ENCODE results near the gene PCSK7. TPM values are rescaled to one million over a fixed set of nuclear protein-coding genes. Genes with fewer than 3 reads are reported as not detected.
A peak's percentile ranks its signal among the peaks of the same experiment; 100 is the strongest.

PCSK7 gene
- total RNA-seq, 1 experiment from 2014 or later, result 34.3 TPM

DNA sequence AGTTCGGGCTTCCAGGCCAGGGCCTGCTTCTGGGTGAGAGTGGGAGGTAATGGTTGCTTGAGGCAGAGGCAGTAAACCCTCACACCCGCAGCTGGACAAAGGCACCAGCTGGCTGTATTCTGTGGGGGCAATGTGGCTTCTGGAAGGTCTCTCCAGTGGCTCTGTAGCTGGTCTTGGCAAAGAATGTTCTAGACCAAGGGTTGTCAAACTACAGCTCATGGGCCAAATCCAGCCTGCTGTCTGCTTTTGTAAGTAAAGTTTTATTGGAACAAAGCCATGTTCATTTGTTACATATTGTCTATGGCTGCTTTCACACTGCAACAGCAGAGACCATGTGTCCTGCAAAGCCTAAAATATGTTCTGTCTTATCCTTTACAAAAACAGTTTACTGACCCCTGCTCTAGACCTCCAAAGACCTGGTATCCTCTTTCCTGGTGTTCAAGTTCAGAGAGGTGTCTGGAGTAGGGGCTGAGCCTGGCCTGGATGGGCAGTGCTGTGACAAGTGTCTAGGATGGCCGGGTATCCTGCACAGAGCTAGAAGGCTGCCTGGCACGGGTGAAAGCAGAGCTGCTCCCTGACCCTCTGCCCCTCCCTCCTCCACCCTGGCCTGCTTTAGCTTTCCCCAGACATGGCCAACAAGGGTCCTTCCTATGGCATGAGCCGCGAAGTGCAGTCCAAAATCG lies 29.3 kb downstream of the PCSK7 start:
- no peaks in the 10 kb centered on the region for H3K9me3 ChIP-seq (replicated peaks)
- no peak overlapping the region for H3K4me3 ChIP-seq
- H3K4me1 ChIP-seq (replicated peaks), result peaks cover 32% of the 10 kb centered on the region
- no peaks in the 10 kb centered on the region for H3K27me3 ChIP-seq (replicated peaks)
- no peak overlapping the region for H3K27ac ChIP-seq
- peaks cover 23% of the 10 kb centered on the region for H3K36me3 ChIP-seq
- DNase-seq (ENCODE audit: low read depth in 1 of 2, low spot score in 2 of 2), result no peak

DNA sequence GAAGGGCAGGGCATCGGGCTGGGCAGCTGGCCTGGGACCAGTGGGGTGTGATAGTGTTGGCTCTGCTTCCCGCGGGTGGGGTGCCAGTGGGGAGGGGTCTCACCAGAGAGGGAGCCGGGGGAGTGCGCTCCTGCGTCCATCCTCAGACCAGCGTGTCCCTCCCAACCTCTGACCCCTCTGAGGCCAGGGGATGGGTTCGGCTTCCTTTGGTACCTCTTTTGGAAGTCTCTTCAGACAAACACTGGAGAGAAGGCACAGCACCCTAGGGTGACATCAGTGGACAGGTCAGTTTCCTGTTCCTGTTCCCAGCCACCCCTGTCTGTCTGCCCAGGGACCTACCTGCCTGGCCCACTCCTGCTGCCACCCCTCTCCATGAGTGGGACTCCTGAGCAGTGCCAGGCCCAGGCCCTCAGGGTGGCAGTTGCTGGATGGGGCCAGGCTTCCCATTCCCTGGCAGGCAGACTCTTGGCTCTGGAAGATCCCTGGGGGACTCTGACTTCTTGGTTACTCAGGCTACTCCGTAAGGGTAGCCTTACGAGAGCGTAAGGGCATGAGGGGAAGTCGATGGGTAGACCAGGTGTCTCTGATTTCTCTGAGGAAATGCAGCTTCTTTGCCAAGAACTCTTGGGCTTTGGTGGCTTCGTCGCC lies 30.1 kb downstream of the PCSK7 start:
- Histone ChIP-seq H3K36me3 (peaks cover 23% of the 10 kb centered on the region), H3K9me3 (replicated peaks) (no peaks in the 10 kb centered on the region), H3K4me3 (no peak overlapping the region), H3K27ac (no peak overlapping the region), H3K27me3 (replicated peaks) (no peaks in the 10 kb centered on the region), H3K4me1 (replicated peaks) (peaks cover 32% of the 10 kb centered on the region)
- DNase-seq (ENCODE audit: low read depth in 1 of 2, low spot score in 2 of 2), result no peak

DNA sequence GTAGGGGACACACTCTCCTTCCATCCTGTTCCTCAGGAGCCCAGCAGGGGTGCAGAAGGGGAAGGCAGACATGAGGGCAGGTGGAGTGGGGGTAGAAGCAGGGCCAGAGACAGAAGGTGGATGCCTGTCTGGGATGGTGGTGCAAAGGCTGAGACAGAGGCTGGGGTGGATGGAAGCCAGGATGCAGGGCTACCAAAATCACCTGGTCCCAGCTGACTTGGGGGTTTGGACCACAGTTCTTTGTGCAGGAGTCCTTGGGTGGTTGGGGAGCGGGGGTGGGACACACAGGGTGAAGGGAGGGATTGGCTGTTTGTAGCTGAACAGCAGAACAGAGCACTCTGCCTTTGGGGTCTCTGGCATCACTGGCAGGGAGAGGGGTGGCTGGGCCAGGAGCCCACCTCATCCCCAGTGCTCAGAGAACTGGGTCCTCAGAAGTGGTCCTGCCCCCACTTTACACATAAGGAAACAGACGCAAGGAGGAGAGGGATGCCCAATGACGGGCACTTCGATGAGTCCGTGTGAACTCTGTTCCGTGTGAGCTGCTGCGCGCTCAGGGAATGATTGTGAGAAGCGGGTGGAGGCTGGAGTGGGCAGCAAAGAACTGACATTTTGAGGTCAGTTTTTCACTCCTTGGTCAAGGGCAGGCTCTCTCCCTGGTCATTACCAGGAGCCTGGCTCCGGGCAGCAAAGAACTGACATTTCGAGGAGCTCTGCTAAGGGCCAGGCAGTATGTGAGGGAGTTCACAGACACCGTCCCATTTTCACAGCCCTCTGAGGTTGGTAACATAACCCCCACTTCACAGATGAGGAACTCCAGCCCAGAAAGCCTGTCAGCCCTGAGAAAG lies 30.8 kb downstream of the PCSK7 start:
- Histone ChIP-seq H3K4me3 (peak overlapping the region; percentile 43), H3K9me3 (replicated peaks) (no peaks in the 10 kb centered on the region), H3K27ac (no peak overlapping the region), H3K27me3 (replicated peaks) (no peaks in the 10 kb centered on the region), H3K4me1 (replicated peaks) (peaks cover 32% of the 10 kb centered on the region), H3K36me3 (peaks cover 23% of the 10 kb centered on the region)
- no peak for DNase-seq (ENCODE audit: low read depth in 1 of 2, low spot score in 2 of 2)

DNA sequence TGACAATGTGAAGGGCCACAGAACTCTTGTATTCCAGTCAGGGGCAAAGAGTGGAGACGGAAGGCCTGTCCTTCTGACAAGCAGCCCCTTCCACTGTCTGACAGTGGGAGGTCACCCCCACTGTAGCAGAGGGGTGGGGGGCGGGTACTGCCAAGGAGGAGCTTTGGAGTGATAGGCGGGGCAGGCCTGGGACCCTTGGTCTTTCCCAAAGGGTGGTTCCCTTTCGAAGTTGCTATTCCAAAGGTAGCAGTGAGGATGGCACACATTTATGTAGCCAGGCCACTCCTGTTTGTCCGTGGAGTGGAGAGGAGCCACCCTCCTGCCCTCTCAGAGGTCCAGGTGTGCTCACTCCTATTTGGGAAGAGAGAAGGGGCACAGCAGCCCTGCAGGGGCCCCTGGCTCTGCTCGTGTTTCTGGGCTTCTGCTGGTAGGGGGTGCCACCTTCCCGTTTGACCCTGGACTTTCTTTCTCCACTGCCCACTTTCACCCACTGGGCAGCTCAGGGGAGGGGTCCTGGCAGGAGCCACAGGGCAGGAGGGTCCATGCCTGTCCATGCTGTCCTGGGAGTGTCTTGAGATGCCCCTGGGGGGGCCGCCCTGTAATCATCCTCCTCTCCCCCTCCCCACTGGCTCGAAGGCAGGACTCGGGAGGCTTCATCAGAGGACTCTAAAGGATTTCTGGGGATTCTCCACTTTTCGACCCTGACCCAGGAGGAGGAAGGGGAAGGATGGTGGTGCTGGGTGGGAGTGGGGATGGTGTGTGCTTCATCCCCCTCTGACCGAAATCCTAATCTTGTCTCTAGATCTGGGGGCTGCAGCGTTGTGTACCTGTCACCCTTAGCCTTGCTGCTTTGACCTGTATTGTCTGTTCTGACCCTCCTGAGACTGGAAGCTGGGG lies 31.7 kb downstream of the PCSK7 start:
- DNase-seq (ENCODE audit: low read depth in 1 of 2, low spot score in 2 of 2), result no peak
- Histone ChIP-seq H3K9me3 (replicated peaks) (no peaks in the 10 kb centered on the region), H3K36me3 (peaks cover 19% of the 10 kb centered on the region), H3K4me1 (replicated peaks) (peaks cover 32% of the 10 kb centered on the region), H3K4me3 (peak overlapping the region; percentile 43), H3K27ac (0 out of 2 replicates have a peak overlapping the region, but pooled peaks have one; percentile 72), H3K27me3 (replicated peaks) (no peaks in the 10 kb centered on the region)

DNA sequence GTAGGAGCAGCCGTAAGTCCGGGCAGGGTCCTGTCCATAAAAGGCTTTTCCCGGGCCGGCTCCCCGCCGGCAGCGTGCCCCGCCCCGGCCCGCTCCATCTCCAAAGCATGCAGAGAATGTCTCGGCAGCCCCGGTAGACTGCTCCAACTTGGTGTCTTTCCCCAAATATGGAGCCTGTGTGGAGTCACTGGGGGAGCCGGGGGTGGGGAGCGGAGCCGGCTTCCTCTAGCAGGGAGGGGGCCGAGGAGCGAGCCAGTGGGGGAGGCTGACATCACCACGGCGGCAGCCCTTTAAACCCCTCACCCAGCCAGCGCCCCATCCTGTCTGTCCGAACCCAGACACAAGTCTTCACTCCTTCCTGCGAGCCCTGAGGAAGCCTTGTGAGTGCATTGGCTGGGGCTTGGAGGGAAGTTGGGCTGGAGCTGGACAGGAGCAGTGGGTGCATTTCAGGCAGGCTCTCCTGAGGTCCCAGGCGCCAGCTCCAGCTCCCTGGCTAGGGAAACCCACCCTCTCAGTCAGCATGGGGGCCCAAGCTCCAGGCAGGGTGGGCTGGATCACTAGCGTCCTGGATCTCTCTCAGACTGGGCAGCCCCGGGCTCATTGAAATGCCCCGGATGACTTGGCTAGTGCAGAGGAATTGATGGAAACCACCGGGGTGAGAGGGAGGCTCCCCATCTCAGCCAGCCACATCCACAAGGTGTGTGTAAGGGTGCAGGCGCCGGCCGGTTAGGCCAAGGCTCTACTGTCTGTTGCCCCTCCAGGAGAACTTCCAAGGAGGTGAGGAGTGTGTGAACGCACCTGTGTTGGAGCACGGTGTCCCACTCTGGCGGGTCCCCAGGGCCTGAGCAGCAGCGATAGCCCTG lies 32.6 kb downstream of the PCSK7 start, which contains the start of gene TAGLN:
Gene TAGLN, plus strand, starts transcription at position 318 of the 863 bp plus-strand sequence. CDS start 3,644 bp downstream, outside the sequence.
- peak; percentile 68 to 87 for DNase-seq (ENCODE audit: low read depth in 1 of 2, low spot score in 2 of 2)
- Histone ChIP-seq H3K36me3 (peaks cover 18% of the 10 kb centered on the region), H3K4me3 (peak within 1 kb of the TSS; percentile 43)

DNA sequence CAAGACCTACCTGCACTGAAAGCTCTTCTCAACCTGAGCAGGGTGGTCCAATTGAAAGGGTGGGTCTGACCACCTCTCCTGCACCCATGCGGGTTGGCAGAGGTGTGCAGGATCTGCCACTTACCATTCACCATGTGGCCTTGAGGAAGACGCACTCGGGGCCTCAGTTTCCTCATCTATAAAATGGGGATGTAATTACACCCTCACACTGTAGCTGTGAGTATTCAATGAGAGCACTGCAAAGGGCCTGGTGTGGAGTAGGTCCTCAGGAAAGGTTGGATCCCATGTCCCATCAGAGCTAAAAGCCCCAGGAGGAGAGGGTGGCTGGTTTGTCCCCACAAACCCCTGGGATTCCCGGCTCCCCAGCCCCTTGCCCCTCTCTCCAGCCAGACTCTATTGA lies 33.3 kb downstream of the PCSK7 start:
- H3K36me3 ChIP-seq, result peaks cover 11% of the 10 kb centered on the region
- peak overlapping the region; percentile 43 for H3K4me3 ChIP-seq
- no peak for DNase-seq (ENCODE audit: low read depth in 1 of 2, low spot score in 2 of 2)
- no peaks in the 10 kb centered on the region for H3K9me3 ChIP-seq (replicated peaks)
- H3K27ac ChIP-seq, result peak overlapping the region; percentile 72
- H3K27me3 ChIP-seq (replicated peaks), result no peaks in the 10 kb centered on the region
- peaks cover 32% of the 10 kb centered on the region for H3K4me1 ChIP-seq (replicated peaks)

More for the DNA sequence above, 32.6 kb downstream of the PCSK7 start, which contains the start of gene TAGLN:
- Histone ChIP-seq H3K27ac (peak within 1 kb of the TSS; percentile 72), H3K4me1 (replicated peaks) (peaks cover 32% of the 10 kb centered on the region), H3K9me3 (replicated peaks) (no peaks in the 10 kb centered on the region), H3K27me3 (replicated peaks) (no peaks in the 10 kb centered on the region)

DNA sequence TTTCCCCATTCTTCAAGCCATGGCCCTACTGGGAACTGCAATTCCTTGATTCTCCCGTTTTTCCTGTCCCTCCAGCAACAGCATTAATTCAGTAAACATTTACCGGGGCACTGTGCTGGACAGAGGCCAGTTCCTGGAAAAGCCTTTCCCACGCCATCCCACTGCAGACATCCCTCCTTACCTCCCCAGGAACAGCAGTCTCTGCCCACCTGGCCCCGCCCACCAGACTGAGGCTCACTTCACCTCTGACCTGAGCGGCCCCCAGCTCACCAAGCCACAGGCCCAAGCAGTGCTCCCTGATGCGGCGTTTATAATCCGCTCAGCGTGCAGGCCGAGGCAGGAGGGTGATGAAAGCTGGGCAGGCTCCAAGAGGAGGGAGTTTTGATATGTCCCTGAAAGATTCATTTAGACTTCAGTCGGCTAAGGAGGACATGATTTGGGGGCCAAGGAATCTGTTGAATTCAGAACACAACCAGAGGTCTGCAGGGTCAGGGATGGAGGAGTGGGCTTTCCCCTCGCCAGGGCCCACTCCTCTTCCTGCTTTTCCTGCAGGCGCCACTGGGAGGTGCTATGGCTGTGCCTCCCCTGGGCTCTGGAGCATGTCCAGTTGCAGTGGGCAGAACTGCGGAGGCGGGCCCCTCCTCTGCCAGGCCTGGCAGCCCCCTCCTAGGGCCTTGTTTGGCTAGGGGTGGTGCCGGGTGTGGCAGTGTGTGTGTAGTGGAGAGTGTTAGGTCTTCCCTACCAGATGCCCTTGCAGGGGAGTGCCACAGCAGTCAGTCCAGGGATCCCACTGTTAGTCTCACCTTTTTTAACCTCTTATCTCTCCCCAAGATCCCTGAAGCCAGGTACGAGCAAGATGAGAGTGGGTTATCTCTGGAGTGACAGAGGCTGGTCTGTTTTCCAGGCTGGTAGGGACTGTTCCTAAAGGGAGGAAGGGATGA lies 34.1 kb downstream of the PCSK7 start:
- DNase-seq (ENCODE audit: low read depth in 1 of 2, low spot score in 2 of 2), result peak; percentile 16 to 50
- peak overlapping the region; percentile 72 for H3K27ac ChIP-seq
- H3K36me3 ChIP-seq, result peaks cover 3% of the 10 kb centered on the region; the same call in 1 of the 2 replicates
- no peak overlapping the region; the same call in 1 of the 2 replicates for H3K4me3 ChIP-seq
- peaks cover 32% of the 10 kb centered on the region for H3K4me1 ChIP-seq (replicated peaks)
- no peaks in the 10 kb centered on the region for H3K27me3 ChIP-seq (replicated peaks)
- H3K9me3 ChIP-seq (replicated peaks), result no peaks in the 10 kb centered on the region

DNA sequence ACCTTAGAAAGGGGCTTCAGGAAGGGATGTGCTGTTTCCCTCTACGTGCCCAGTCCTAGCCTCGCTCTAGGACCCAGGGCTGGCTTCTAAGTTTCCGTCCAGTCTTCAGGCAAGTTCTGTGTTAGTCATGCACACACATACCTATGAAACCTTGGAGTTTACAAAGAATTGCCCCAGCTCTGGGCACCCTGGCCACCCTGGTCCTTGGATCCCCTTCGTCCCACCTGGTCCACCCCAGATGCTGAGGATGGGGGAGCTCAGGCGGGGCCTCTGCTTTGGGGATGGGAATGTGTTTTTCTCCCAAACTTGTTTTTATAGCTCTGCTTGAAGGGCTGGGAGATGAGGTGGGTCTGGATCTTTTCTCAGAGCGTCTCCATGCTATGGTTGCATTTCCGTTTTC lies 34.9 kb downstream of the PCSK7 start:
- no peak for DNase-seq (ENCODE audit: low read depth in 1 of 2, low spot score in 2 of 2)
- no peaks in the 10 kb centered on the region for H3K9me3 ChIP-seq (replicated peaks)
- H3K27ac ChIP-seq, result no peak overlapping the region
- H3K4me1 ChIP-seq (replicated peaks), result peaks cover 32% of the 10 kb centered on the region
- H3K27me3 ChIP-seq (replicated peaks), result no peaks in the 10 kb centered on the region
- H3K36me3 ChIP-seq, result 0 out of 2 replicates have a peak, but pooled peaks cover 2% of the 10 kb centered on the region
- no peak overlapping the region for H3K4me3 ChIP-seq

DNA sequence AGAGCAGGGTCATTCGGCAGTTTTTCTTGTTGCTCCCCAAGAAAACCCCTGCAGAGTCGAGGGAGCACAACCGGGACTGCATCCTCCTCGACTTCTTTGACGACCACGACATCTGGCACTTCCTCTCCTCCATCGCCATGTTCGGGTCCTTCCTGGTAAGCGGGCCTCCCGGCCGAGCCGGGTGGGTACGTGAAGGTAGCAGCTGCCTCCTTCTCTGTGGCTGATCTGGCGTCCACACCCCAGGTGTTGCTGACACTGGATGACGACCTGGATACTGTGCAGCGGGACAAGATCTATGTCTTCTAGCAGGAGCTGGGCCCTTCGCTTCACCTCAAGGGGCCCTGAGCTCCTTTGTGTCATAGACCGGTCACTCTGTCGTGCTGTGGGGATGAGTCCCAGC lies 36.1 kb downstream of the PCSK7 start:
- Histone ChIP-seq H3K4me3 (no peak overlapping the region), H3K36me3 (0 out of 2 replicates have a peak, but pooled peaks cover 2% of the 10 kb centered on the region), H3K4me1 (replicated peaks) (peaks cover 24% of the 10 kb centered on the region), H3K9me3 (replicated peaks) (no peaks in the 10 kb centered on the region), H3K27me3 (replicated peaks) (no peaks in the 10 kb centered on the region), H3K27ac (no peak overlapping the region)
- no peak for DNase-seq (ENCODE audit: low read depth in 1 of 2, low spot score in 2 of 2)

DNA sequence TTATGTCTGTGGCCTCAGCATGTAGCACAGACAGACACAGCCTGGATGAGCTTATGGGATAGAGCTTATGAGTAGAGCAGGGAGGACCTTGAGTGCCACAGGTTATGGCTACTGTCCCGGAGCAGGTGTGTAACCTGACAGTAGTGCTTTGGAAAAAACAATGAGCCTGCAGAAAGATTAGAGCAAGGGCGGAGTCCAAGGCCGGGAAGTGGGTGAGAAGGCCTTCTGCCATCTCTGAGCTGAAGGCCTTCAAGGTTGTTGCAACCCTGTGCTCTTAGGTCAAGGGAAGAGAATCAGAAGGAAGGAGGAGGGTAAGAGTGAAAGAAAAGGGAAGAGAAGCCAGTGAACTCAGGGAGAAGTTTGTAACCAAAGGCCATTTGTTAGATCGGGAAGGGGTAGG lies 36.6 kb downstream of the PCSK7 start:
- H3K9me3 ChIP-seq (replicated peaks), result no peaks in the 10 kb centered on the region
- no peaks in the 10 kb centered on the region for H3K27me3 ChIP-seq (replicated peaks)
- H3K27ac ChIP-seq, result no peak overlapping the region
- H3K36me3 ChIP-seq, result 0 out of 2 replicates have a peak, but pooled peaks cover 2% of the 10 kb centered on the region
- H3K4me1 ChIP-seq (replicated peaks), result peaks cover 20% of the 10 kb centered on the region
- H3K4me3 ChIP-seq, result no peak overlapping the region
- no peak for DNase-seq (ENCODE audit: low read depth in 1 of 2, low spot score in 2 of 2)

DNA sequence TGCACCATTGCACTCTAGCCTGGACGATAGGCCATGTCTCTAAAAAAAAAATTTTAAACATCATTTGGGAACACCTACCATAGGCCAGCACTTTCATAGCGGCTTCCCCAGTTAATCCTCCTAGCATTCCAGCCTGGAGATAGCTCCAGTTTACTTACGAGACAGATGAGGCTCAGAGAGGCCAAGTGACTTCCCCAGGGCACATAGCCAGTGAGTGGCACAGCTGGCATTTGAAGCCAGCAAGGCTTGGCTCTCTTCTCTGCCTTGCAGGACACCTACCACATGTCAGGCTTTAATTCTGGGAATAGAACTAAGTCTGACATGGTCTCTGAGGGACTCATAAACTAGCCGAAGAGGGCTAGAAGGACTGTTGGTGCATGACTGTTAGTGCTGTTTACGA lies 37.6 kb downstream of the PCSK7 start:
- Histone ChIP-seq H3K27ac (no peak overlapping the region), H3K9me3 (replicated peaks) (no peaks in the 10 kb centered on the region), H3K4me3 (no peak overlapping the region), H3K36me3 (no peaks in the 10 kb centered on the region), H3K4me1 (replicated peaks) (peaks cover 11% of the 10 kb centered on the region), H3K27me3 (replicated peaks) (no peaks in the 10 kb centered on the region)
- DNase-seq (ENCODE audit: low read depth in 1 of 2, low spot score in 2 of 2), result no peak
